GM12891 (cell line): ENCODE measurements around the gene HOXB9.

Source experiments
- DNase-seq: peaks from one replicate; pipeline ENCODE4 v3.0.0; 2011; ENCODE audit warnings: low spot score; ENCODE audit not compliant: insufficient read length
- FAIRE-seq: peaks from 2 replicates; lab custom pipeline; 2011; peaks lifted over from hg19 to GRCh38; lab: Jason Lieb, UNC
- PAX5 ChIP-seq: IDR thresholded peaks from 2 replicates; pipeline ENCODE4 v1.6.1; 2011; ENCODE audit warnings: low read length, moderate library complexity, mild to moderate bottlenecking; ENCODE audit not compliant: insufficient read depth, severe bottlenecking
- POLR2A ChIP-seq: IDR thresholded peaks from 2 replicates; pipeline ENCODE4 v1.6.1; 2011; ENCODE audit warnings: low read depth, low read length, control low read depth
- POLR2AphosphoS5 ChIP-seq: IDR thresholded peaks from 2 replicates; pipeline ENCODE4 v1.6.1; 2011; ENCODE audit warnings: low read depth, low read length, control low read depth
- POU2F2 ChIP-seq: IDR thresholded peaks from 2 replicates; pipeline ENCODE4 v1.6.1; 2011; ENCODE audit warnings: low read depth, mild to moderate bottlenecking, control low read depth, low read length, moderate library complexity
- SPI1 ChIP-seq: IDR thresholded peaks from 2 replicates; pipeline ENCODE4 v1.6.1; 2011; ENCODE audit warnings: low read depth, low read length, control low read depth
- TAF1 ChIP-seq: IDR thresholded peaks from 2 replicates; pipeline ENCODE4 v1.6.1; 2011; ENCODE audit warnings: low read depth, low read length, control low read depth

The HOXB9 gene

GRCh38 chr17:48577946-48578615, 48.1 kb downstream of the HOXB9 start, which contains the start of gene HOXB4:
Gene HOXB4 (minus strand): TSS chr17:48578350. CDS start chr17:48578319, 31 bp downstream.
- peak; percentile 71 for DNase-seq
- no peak for TF ChIP-seq POLR2AphosphoS5
- 0 out of 2 replicates have a peak, but pooled peaks have one; percentile 6 for TF ChIP-seq TAF1
- peak; percentile 68 for FAIRE-seq

GRCh38 chr17:48577330-48577945, 48.7 kb downstream of the HOXB9 start:
- no peak for TF ChIP-seq TAF1
- no peak for TF ChIP-seq POLR2A
- no peak for TF ChIP-seq SPI1
- no peak for TF ChIP-seq POU2F2
- no peak for TF ChIP-seq PAX5
- DNase-seq: no peak
- FAIRE-seq: peak; percentile 60

GRCh38 chr17:48576479-48577309, 49.5 kb downstream of the HOXB9 start:
- DNase-seq: no peak
- no peak for FAIRE-seq
- TF ChIP-seq POU2F2: no peak
- TF ChIP-seq PAX5: no peak
- no peak for TF ChIP-seq POLR2A
- TF ChIP-seq TAF1: no peak
- no peak for TF ChIP-seq POLR2AphosphoS5
- no peak for TF ChIP-seq SPI1

GRCh38 chr17:48575673-48576478, 50.3 kb downstream of the HOXB9 start:
- DNase-seq (no peak), FAIRE-seq (no peak)
- TF ChIP-seq POU2F2 (no peak), TAF1 (no peak), SPI1 (no peak), POLR2A (no peak), POLR2AphosphoS5 (no peak), PAX5 (no peak)

GRCh38 chr17:48575066-48575582, 51.0 kb downstream of the HOXB9 start:
- no peak for TF ChIP-seq POLR2AphosphoS5
- DNase-seq (no peak), FAIRE-seq (no peak)

GRCh38 chr17:48574505-48575065, 51.6 kb downstream of the HOXB9 start:
- TF ChIP-seq TAF1 (no peak), POLR2AphosphoS5 (no peak), PAX5 (no peak), SPI1 (no peak), POLR2A (no peak), POU2F2 (no peak)

GRCh38 chr17:48571826-48572417, 54.2 kb downstream of the HOXB9 start:
- TF ChIP-seq TAF1: no peak
- no peak for TF ChIP-seq POLR2AphosphoS5
- no peak for TF ChIP-seq SPI1
- no peak for TF ChIP-seq PAX5
- TF ChIP-seq POLR2A: no peak
- TF ChIP-seq POU2F2: no peak
- FAIRE-seq (no peak), DNase-seq (no peak)

More at GRCh38 chr17:48574505-48575065, 51.6 kb downstream of the HOXB9 start:
- no peak for FAIRE-seq
- no peak for DNase-seq
